ENCODE measurements around the gene MYO1F.
"Not testable (repeated sequence)": the region's sequence is repeated elsewhere in the genome, so short reads cannot be mapped to it uniquely, and the experiment has no call there.

MYO1F gene

GRCh38 chr19:8618751-8619150, 41.5 kb upstream of the MYO1F start:
- no peak overlapping the region for H2AFZ ChIP-seq (ENCODE audit: low read length)
- no peaks in the 10 kb centered on the region for H3K9me2 ChIP-seq (ENCODE audit: low read depth, low read length)
- H3F3A ChIP-seq (ENCODE audit: insufficient read depth, low read length): no peaks in the 10 kb centered on the region
- H3K4me1 ChIP-seq (ENCODE audit: insufficient read depth, low read length, severe bottlenecking): no peaks in the 10 kb centered on the region
- H3K9ac ChIP-seq (ENCODE audit: low read length): no peak overlapping the region
- no peaks in the 10 kb centered on the region for H3K36me3 ChIP-seq (ENCODE audit: insufficient read depth, low read length)
- H3K79me2 ChIP-seq (ENCODE audit: insufficient read depth, low read length): no peaks in the 10 kb centered on the region
- no peak overlapping the region for H3K27ac ChIP-seq (ENCODE audit: low read depth, low read length, poor library complexity, severe bottlenecking)
- no peaks in the 10 kb centered on the region for H3K9me3 ChIP-seq (ENCODE audit: low read length)
- no peak overlapping the region for H3K4me3 ChIP-seq (ENCODE audit: low read depth, low read length, poor library complexity, severe bottlenecking)
- H3K4me2 ChIP-seq (ENCODE audit: low read length): no peak overlapping the region
- no peaks in the 10 kb centered on the region for H4K20me1 ChIP-seq (ENCODE audit: insufficient read depth, low read length)
- TF ChIP-seq EZH2 (IDR thresholded peaks at IDR 0.05; ENCODE audit: borderline replicate concordance, low read length): no peak
- TF ChIP-seq CTCF (IDR thresholded peaks at IDR 0.05; ENCODE audit: low read length): no peak
- no peaks in the 10 kb centered on the region for H3K27me3 ChIP-seq (ENCODE audit: insufficient read depth, low read length)

GRCh38 chr19:8617984-8618383, 40.7 kb upstream of the MYO1F start:
- Histone ChIP-seq H3F3A (ENCODE audit: insufficient read depth, low read length) (no peaks in the 10 kb centered on the region), H3K79me2 (ENCODE audit: insufficient read depth, low read length) (no peaks in the 10 kb centered on the region), H3K36me3 (ENCODE audit: insufficient read depth, low read length) (no peaks in the 10 kb centered on the region), H3K9ac (ENCODE audit: low read length) (no peak overlapping the region), H3K4me1 (ENCODE audit: insufficient read depth, low read length, severe bottlenecking) (no peaks in the 10 kb centered on the region), H4K20me1 (ENCODE audit: insufficient read depth, low read length) (no peaks in the 10 kb centered on the region), H3K9me2 (ENCODE audit: low read depth, low read length) (no peaks in the 10 kb centered on the region), H3K27me3 (ENCODE audit: insufficient read depth, low read length) (no peaks in the 10 kb centered on the region), H3K4me3 (ENCODE audit: low read depth, low read length, poor library complexity, severe bottlenecking) (no peak overlapping the region), H3K27ac (ENCODE audit: low read depth, low read length, poor library complexity, severe bottlenecking) (no peak overlapping the region), H2AFZ (ENCODE audit: low read length) (no peak overlapping the region), H3K4me2 (ENCODE audit: low read length) (no peak overlapping the region), H3K9me3 (ENCODE audit: low read length) (no peaks in the 10 kb centered on the region)
- no peak for TF ChIP-seq EZH2 (IDR thresholded peaks at IDR 0.05; ENCODE audit: borderline replicate concordance, low read length)
- TF ChIP-seq CTCF (IDR thresholded peaks at IDR 0.05; ENCODE audit: low read length): no peak

GRCh38 chr19:8617325-8617724, 40.1 kb upstream of the MYO1F start:
- not testable (repeated sequence) for H2AFZ ChIP-seq (ENCODE audit: low read length); H3K79me2 ChIP-seq (ENCODE audit: insufficient read depth, low read length); H3K36me3 ChIP-seq (ENCODE audit: insufficient read depth, low read length); H3K27me3 ChIP-seq (ENCODE audit: insufficient read depth, low read length); H3K9me3 ChIP-seq (ENCODE audit: low read length); H4K20me1 ChIP-seq (ENCODE audit: insufficient read depth, low read length); H3F3A ChIP-seq (ENCODE audit: insufficient read depth, low read length); H3K4me3 ChIP-seq (ENCODE audit: low read depth, low read length, poor library complexity, severe bottlenecking); H3K4me2 ChIP-seq (ENCODE audit: low read length); H3K9me2 ChIP-seq (ENCODE audit: low read depth, low read length); H3K9ac ChIP-seq (ENCODE audit: low read length); H3K27ac ChIP-seq (ENCODE audit: low read depth, low read length, poor library complexity, severe bottlenecking); H3K4me1 ChIP-seq (ENCODE audit: insufficient read depth, low read length, severe bottlenecking)

GRCh38 chr19:8616861-8617260, 39.6 kb upstream of the MYO1F start:
- H3F3A ChIP-seq (ENCODE audit: insufficient read depth, low read length): no peaks in the 10 kb centered on the region
- H3K9me2 ChIP-seq (ENCODE audit: low read depth, low read length): no peaks in the 10 kb centered on the region
- H4K20me1 ChIP-seq (ENCODE audit: insufficient read depth, low read length): no peaks in the 10 kb centered on the region
- no peaks in the 10 kb centered on the region for H3K4me1 ChIP-seq (ENCODE audit: insufficient read depth, low read length, severe bottlenecking)
- no peaks in the 10 kb centered on the region for H3K27me3 ChIP-seq (ENCODE audit: insufficient read depth, low read length)
- no peak for TF ChIP-seq EZH2 (IDR thresholded peaks at IDR 0.05; ENCODE audit: borderline replicate concordance, low read length)
- no peak for TF ChIP-seq CTCF (IDR thresholded peaks at IDR 0.05; ENCODE audit: low read length)
- H3K9ac ChIP-seq (ENCODE audit: low read length): no peak overlapping the region
- no peak overlapping the region for H3K27ac ChIP-seq (ENCODE audit: low read depth, low read length, poor library complexity, severe bottlenecking)
- no peaks in the 10 kb centered on the region for H3K36me3 ChIP-seq (ENCODE audit: insufficient read depth, low read length)
- H3K79me2 ChIP-seq (ENCODE audit: insufficient read depth, low read length): no peaks in the 10 kb centered on the region
- H3K4me3 ChIP-seq (ENCODE audit: low read depth, low read length, poor library complexity, severe bottlenecking): no peak overlapping the region
- no peak overlapping the region for H2AFZ ChIP-seq (ENCODE audit: low read length)
- no peak overlapping the region for H3K4me2 ChIP-seq (ENCODE audit: low read length)
- no peaks in the 10 kb centered on the region for H3K9me3 ChIP-seq (ENCODE audit: low read length)

All from OCI-LY1 (cell line).